Breast epithelium (tissue), 3 donors: Measurements from ENCODE around the gene TTC38.

Experiments
- CTCF ChIP-seq, 3 donors: fragments of 450-650 bp; IDR thresholded peaks; one replicate each; pipeline ENCODE4 v1.5.1; 2016 to 2017; ENCODE audit warnings: antibody characterized with exemption in 3 of 3, mild to moderate bottlenecking in 3 of 3, moderate library complexity in 3 of 3
- POLR2A ChIP-seq: fragments of 450-650 bp; IDR thresholded peaks from one replicate; pipeline ENCODE4 v1.6.1; 2016; ENCODE audit warnings: antibody characterized with exemption, mild to moderate bottlenecking, moderate library complexity
- POLR2AphosphoS5 ChIP-seq, 3 donors: sonication (generic); formaldehyde crosslinking; IDR thresholded peaks; one replicate each; pipeline ENCODE4 v1.6.1; 2017; ENCODE audit warnings: antibody characterized with exemption in 3 of 3

GRCh38 chr22:46244771-46245170, 23.0 kb upstream of the TTC38 start:
- TF ChIP-seq CTCF (IDR thresholded peaks at IDR 0.05) (no peak), POLR2AphosphoS5 (IDR thresholded peaks at IDR 0.05) (no peak), POLR2A (no peak)
